Pancreas (tissue), 10 donors: ENCODE measurements around the gene MARCHF11. TPM values are rescaled to one million over a fixed set of nuclear protein-coding genes. Genes with fewer than 3 reads are reported as not detected.

Experiments
- ATAC-seq, 4 donors: fragments of 200-7000 bp; cut with Tn5 transposase; one replicate each; pipeline versions ENCODE4 v1.8.0 to v1.9.1; 2020; ENCODE audit warnings: mild to moderate bottlenecking in 4 of 4, moderate library complexity in 4 of 4
- DNase-seq, 6 donors: peaks; one replicate each; pipeline ENCODE4 v3.0.0-alpha.2; 2020
- FAIRE-seq: peaks from 2 replicates; lab custom pipeline; 2012; peaks lifted over from hg19 to GRCh38; lab: Jason Lieb, UNC
- H3K27ac ChIP-seq, 4 donors: fragments of 200-600 bp; sonication (generic); 1 replicate in 3 of 4; 2 replicates in 1 of 4; pipeline versions ENCODE4 v1.5.0 to v1.8.0; 2020
- H3K27me3 ChIP-seq, 4 donors: fragments of 200-600 bp; one replicate each; pipeline ENCODE4 v1.8.0; 2021
- H3K36me3 ChIP-seq, 3 donors: fragments of 200-600 bp; sonication (generic) in 1 of 3; one replicate each; pipeline versions ENCODE4 v1.5.0 to v1.8.0; 2020 to 2021
- H3K4me1 ChIP-seq, 3 donors: fragments of 200-600 bp; one replicate each; pipeline ENCODE4 v1.8.0; 2021
- H3K4me3 ChIP-seq, 4 donors: fragments of 200-600 bp; sonication (generic) in 2 of 4; one replicate each; pipeline versions ENCODE4 v1.5.0 to v1.8.0; 2020 to 2021
- H3K9me3 ChIP-seq, 4 donors: fragments of 200-600 bp; one replicate each; pipeline ENCODE4 v1.8.0; 2021
- CTCF ChIP-seq, 4 donors: fragments of 200-600 bp; sonication (generic) in 3 of 4; IDR thresholded peaks; one replicate each; pipeline versions ENCODE4 v1.5.0 to v1.8.0; 2021; ENCODE audit warnings: antibody characterized with exemption in 4 of 4
- WGBS, 2 donors: extraction: QIAGEN DNeasy Blood & Tissue Kit; methylation state at CpG; one replicate each; pipeline ENCODE4 v1.1.7; 2013; 5-methylcytosine and 5-hydroxymethylcytosine counted together
- intact Hi-C, 3 donors: fragments of 100-400 bp; cut with DNase I; formaldehyde crosslinking; loops; one replicate each; pipeline versions ENCODE4 v1.11.1 to v1.14.2; 2022
- polyA plus RNA-seq, 2 donors: library from polyadenylated mRNA; stranded (reverse); fragments of 200-250 nt; gene quantifications; one replicate each; pipeline ENCODE4 v1.2.3, GENCODE V29; 2013
- total RNA-seq, 6 donors: library from RNA; stranded (reverse); fragmentation: NEBNext Ultra II Directional in 4 of 6; extraction: Animal tissue kit (Norgen Biotek cat#: 25700) in 4 of 6; gene quantifications; one replicate each; pipeline versions ENCODE4 v1.2.1 to v1.2.4, GENCODE V29; 2021 to 2023
- donor health status: healthy with polysubstance abuse.
- donor health status: DM: no; HTN: no; CAD: no; lungs with moderate emphysema.
- donor health status: DM: no; HTN: no; CAD: no.
- donor health status: control.
- donor health status: control.
- donor health status: Bipolar disorder and iron deficiency.
- donor health status: DM: yes; HTN: yes; CAD: no.
- donor health status: DM: no; HTN: no; CAD: no.
- donor health status: DM: no; HTN: no; CAD: no.
- donor health status: DM: yes; HTN: yes; CAD: no.

MARCHF11 gene
- total and polyA plus RNA-seq, 8 donors, result 0.19 to 2.6 (median 0.47) TPM

DNA sequence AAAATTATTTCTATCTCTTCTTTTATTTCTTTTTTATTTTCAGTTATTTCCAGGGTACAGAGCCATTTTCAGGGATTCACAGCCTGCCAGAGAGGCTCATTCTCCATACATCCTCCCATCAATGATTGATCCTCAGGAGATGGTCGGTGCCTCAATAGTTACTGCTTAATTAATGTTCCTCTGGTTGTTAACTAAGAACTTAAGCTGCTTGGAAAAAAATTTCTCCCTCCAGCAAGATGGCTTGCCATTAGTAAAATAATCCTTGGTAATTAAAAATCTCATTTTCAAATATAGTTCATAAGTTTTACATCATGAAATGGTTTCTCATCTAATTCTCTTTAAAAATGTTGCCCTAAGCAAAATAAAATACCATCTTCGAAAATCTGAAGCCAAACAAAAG, 20.0 kb downstream of the MARCHF11 start:
- no peaks in the 10 kb centered on the region for H3K4me1 ChIP-seq
- no peak overlapping the region for H3K4me3 ChIP-seq
- FAIRE-seq, result no peak
- no peaks in the 10 kb centered on the region for H3K36me3 ChIP-seq
- no peaks in the 10 kb centered on the region for H3K9me3 ChIP-seq
- no peak for DNase-seq
- no peak overlapping the region for H3K27ac ChIP-seq
- no peak for TF ChIP-seq CTCF (IDR thresholded peaks at IDR 0.05)
- 70 to 77% methylated on average over 2 of the region's 2 CpGs for WGBS, 2 donors
- no peak for ATAC-seq
- H3K27me3 ChIP-seq, result no peaks in the 10 kb centered on the region
- intact Hi-C loops, result no loop called here

DNA sequence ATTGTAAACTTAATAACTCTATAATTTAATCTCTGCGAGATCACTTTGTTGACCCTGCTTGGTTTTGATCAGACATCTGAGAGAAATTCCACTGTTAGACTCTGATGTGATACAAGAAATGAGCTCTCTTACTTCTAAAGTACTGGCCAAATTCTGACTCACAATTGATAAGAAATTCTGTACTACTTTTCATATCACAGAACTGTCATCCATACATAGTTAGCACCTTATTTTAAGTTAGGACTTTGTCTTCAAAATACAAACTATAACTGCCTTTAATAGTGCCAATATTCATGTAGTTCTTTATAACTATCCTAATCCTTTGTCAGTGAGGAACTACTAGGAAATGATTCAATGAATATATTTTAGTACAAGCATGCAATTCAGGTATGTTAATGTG, 23.4 kb downstream of the MARCHF11 start:
- no peaks in the 10 kb centered on the region for H3K4me1 ChIP-seq
- H3K4me3 ChIP-seq, result no peak overlapping the region
- intact Hi-C loops, result no loop called here
- H3K36me3 ChIP-seq, result no peaks in the 10 kb centered on the region
- no peaks in the 10 kb centered on the region for H3K27me3 ChIP-seq
- no peak for TF ChIP-seq CTCF (IDR thresholded peaks at IDR 0.05)
- H3K27ac ChIP-seq, result no peak overlapping the region
- ATAC-seq (no peak), DNase-seq (no peak), FAIRE-seq (no peak)
- WGBS, 2 donors, result 49 to 84% methylated on average over 1 of the region's 1 CpG
- no peaks in the 10 kb centered on the region for H3K9me3 ChIP-seq

DNA sequence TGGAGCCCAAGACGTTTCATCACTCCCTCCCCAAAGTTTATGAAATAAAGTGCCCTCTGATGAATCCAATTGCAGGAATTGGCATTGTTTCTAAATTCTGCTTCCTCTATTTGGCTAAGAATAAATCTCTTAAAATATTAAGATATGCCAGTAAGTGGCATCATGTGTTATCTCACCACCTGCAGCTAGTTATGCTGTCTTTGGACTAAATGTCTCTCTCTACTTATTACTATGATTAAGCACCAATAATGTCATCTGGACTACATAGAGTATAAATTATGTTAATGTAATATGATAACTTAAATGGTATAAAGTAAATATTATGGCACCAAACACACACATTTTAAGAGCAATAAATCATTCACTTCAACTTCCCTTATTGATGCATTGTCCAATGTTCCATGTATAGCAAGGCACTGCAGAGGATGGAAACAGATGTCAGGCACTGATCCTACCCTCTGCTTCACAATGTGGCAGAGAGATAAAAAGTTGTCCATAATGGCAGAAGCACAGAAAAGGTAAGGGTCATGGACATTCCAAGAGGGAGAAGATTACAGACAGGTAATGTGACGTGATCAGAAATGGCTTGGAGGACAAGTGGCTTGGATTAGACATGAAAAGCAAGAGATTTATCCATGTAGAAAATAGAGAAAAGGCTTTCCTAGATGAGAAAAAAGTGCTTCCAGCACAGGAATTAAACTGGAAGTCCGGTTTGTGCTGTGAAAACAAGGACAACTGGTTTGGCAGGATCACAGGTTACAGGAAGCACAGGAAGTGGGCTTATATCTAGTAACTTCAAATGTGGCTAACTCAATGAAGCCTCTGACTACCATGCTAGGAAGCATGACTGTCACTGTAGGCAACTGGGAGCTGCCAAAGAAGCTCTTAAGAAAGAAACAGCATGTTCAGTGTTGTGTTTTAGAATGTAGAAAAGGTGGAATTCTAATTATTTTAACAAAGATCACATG, 26.7 kb downstream of the MARCHF11 start:
- WGBS, 2 donors, result 42 to 60% methylated on average over 3 of the region's 3 CpGs
- intact Hi-C loops, result no loop called here
- DNase-seq (no peak), ATAC-seq (no peak), FAIRE-seq (no peak)
- no peak for TF ChIP-seq CTCF (IDR thresholded peaks at IDR 0.05)
- no peak overlapping the region for H3K4me3 ChIP-seq
- no peak overlapping the region for H3K27ac ChIP-seq
- no peaks in the 10 kb centered on the region for H3K4me1 ChIP-seq
- H3K9me3 ChIP-seq, result no peaks in the 10 kb centered on the region
- no peaks in the 10 kb centered on the region for H3K36me3 ChIP-seq
- H3K27me3 ChIP-seq, result no peaks in the 10 kb centered on the region

GRCh38 chr5:16149621-16150020, 30.0 kb downstream of the MARCHF11 start:
- no peak for TF ChIP-seq CTCF (IDR thresholded peaks at IDR 0.05)
- Histone ChIP-seq H3K27me3 (no peaks in the 10 kb centered on the region), H3K36me3 (no peaks in the 10 kb centered on the region), H3K9me3 (no peaks in the 10 kb centered on the region), H3K4me3 (no peak overlapping the region), H3K4me1 (no peaks in the 10 kb centered on the region), H3K27ac (no peak overlapping the region)
- intact Hi-C loops, result no loop called here
- ATAC-seq, result no peak
- 73 to 75% methylated on average over 3 of the region's 3 CpGs for WGBS, 2 donors
- DNase-seq, result no peak
- no peak for FAIRE-seq
